Panc1 (cell line): ENCODE results near the gene INS. TPM values are rescaled to one million over a fixed set of nuclear protein-coding genes. Genes with fewer than 3 reads are reported as not detected.

ENCODE experiments used
- ATAC-seq: fragments of 200-7000 bp; cut with Tn5 transposase; 2 replicates; pipeline ENCODE4 v1.9.1; 2020; ENCODE audit warnings: mild to moderate bottlenecking, moderate library complexity
- BruUV-seq: library from RNA; stranded (reverse); fragments of 400-500 nt; replicated peaks from 2 replicates; lab custom pipeline; 2021; lab: Mats Ljungman, UMichigan
- CTCF ChIA-PET: fragments of 300-600 bp; sonication (Branson Sonifier 250); formaldehyde crosslinking; loops from one replicate; lab custom pipeline; 2022; ENCODE audit warnings: antibody characterized with exemption; lab: Charles Lee
- POLR2A ChIA-PET: fragments of 300-600 bp; sonication (Branson Sonifier 250); formaldehyde crosslinking; loops from one replicate; lab custom pipeline; 2022; ENCODE audit warnings: antibody characterized with exemption; lab: Charles Lee
- DNase-seq: peaks from one replicate; pipeline ENCODE4 v3.0.0-alpha.2; 2010; ENCODE audit warnings: low read depth, low spot score
- H3K27ac ChIP-seq: 2 replicates; pipeline ENCODE4 v1.5.1; 2011; ENCODE audit warnings: mild to moderate bottlenecking, low read length, inconsistent platforms
- H3K27me3 ChIP-seq: fragments of 200-500 bp; sonication (Bioruptor generic); 2 replicates; pipeline ENCODE4 v1.6.0; 2014; ENCODE audit warnings: low read length, inconsistent platforms; ENCODE audit not compliant: control insufficient read depth, insufficient read depth
- H3K36me3 ChIP-seq: fragments of 200-500 bp; sonication (Bioruptor generic); 2 replicates; pipeline ENCODE4 v1.5.1; 2014; ENCODE audit warnings: inconsistent platforms, mild to moderate bottlenecking, low read length, moderate library complexity; ENCODE audit not compliant: control insufficient read depth, insufficient read depth
- H3K4me1 ChIP-seq: 2 replicates; pipeline ENCODE4 v1.5.1; 2011; ENCODE audit warnings: inconsistent platforms, mild to moderate bottlenecking, low read length, moderate library complexity; ENCODE audit not compliant: control insufficient read depth, insufficient read depth
- H3K4me3 ChIP-seq, 2 experiments: 2 replicates each; pipeline ENCODE4 v1.5.1; 2011 to 2012; ENCODE audit warnings: low read depth in 2 of 2, low read length in 2 of 2, mild to moderate bottlenecking in 2 of 2, inconsistent platforms in 1 of 2, moderate library complexity in 1 of 2
- H3K9me3 ChIP-seq: fragments of 200-500 bp; sonication (Bioruptor generic); 2 replicates; pipeline ENCODE4 v1.5.1; 2014; ENCODE audit warnings: low read depth, mild to moderate bottlenecking, inconsistent platforms, low read length, moderate library complexity; ENCODE audit not compliant: control insufficient read depth, insufficient read depth
- CTCF ChIP-seq: fragments of 450-650 bp; IDR thresholded peaks from 2 replicates; pipeline ENCODE4 v1.5.1; 2017; ENCODE audit warnings: mild to moderate bottlenecking
- POLR2AphosphoS5 ChIP-seq: IDR thresholded peaks from 2 replicates; pipeline ENCODE4 v1.6.1; 2012; ENCODE audit warnings: mild to moderate bottlenecking, low read depth, low read length, moderate library complexity
- REST ChIP-seq, 2 experiments: IDR thresholded peaks; 2 replicates each; pipeline ENCODE4 v1.6.1; 2011 to 2012; ENCODE audit warnings: low read depth in 2 of 2, control low read depth in 1 of 2, low read length in 1 of 2, mild to moderate bottlenecking in 1 of 2, moderate library complexity in 1 of 2; ENCODE audit not compliant: insufficient read depth in 1 of 2
- SIN3A ChIP-seq: IDR thresholded peaks from 2 replicates; pipeline ENCODE4 v1.6.1; 2012; ENCODE audit warnings: low read depth, mild to moderate bottlenecking, low read length, moderate library complexity, borderline replicate concordance; ENCODE audit not compliant: insufficient read depth
- TCF7L2 ChIP-seq: IDR thresholded peaks from 2 replicates; pipeline ENCODE4 v1.6.1; 2011; ENCODE audit warnings: mild to moderate bottlenecking, low read depth, low read length, inconsistent platforms
- in situ Hi-C: cut with HindIII; loops from 2 replicates; pipeline ENCODE4 v1.10.0; 2016; ENCODE audit warnings: low sequenced_read_pairs, low pct_unique_long_range_greater_than_20kb
- intact Hi-C: fragments of 100-400 bp; cut with micrococcal nuclease; formaldehyde crosslinking; loops from one replicate; pipeline ENCODE4 v1.10.0; 2022; ENCODE audit not compliant: unreplicated experiment
- total RNA-seq: library from RNA; stranded (reverse); gene quantifications from one replicate; pipeline ENCODE4 v1.2.1, GENCODE V29; 2021; ENCODE audit not compliant: unreplicated experiment

Gene INS
- total RNA-seq, 1 experiment from 2014 or later = not detected

- ChIA-PET POLR2A (no interaction called here), CTCF (interaction anchor here (1.2 to 2.3 kb wide), 4 partner anchors 15 to 234 kb away, joined by 3 to 17 read pairs (median 9); no protein-coding TSS in a partner anchor)
- no TSS peak for BruUV-seq
- DNase-seq (no peak), ATAC-seq (no peak)
- in situ Hi-C loops = no loop called here
- Histone ChIP-seq H3K27me3 (no peaks in the 10 kb centered on the region), H3K4me1 (peaks cover 6% of the 10 kb centered on the region; the same call in 1 of the 2 replicates), H3K27ac (no peak overlapping the region), H3K4me3 (no peak overlapping the region), H3K36me3 (no peaks in the 10 kb centered on the region), H3K9me3 (no peaks in the 10 kb centered on the region)
- intact Hi-C loops = no loop called here
- TF ChIP-seq SIN3A (no peak), CTCF (no peak), POLR2AphosphoS5 (no peak), REST (IDR thresholded peaks at IDR 0.05; ENCODE audit: insufficient read depth in 1 of 2, low read depth in 2 of 2, low read length in 1 of 2) (no peak), TCF7L2 (no peak)
Observed at GRCh38 chr11:2185324-2186085, 24.5 kb upstream of the INS start.

GRCh38 chr11:2182692-2183474, 21.9 kb upstream of the INS start:
- no TSS peak for BruUV-seq
- Histone ChIP-seq H3K4me3 (no peak overlapping the region), H3K9me3 (no peaks in the 10 kb centered on the region), H3K27ac (no peak overlapping the region), H3K36me3 (no peaks in the 10 kb centered on the region), H3K27me3 (no peaks in the 10 kb centered on the region), H3K4me1 (peaks cover 3% of the 10 kb centered on the region; the same call in 1 of the 2 replicates)
- ChIA-PET POLR2A (no interaction called here), CTCF (no interaction called here)
- no peak for DNase-seq
- intact Hi-C loops (no loop called here), in situ Hi-C loops (no loop called here)
- ATAC-seq = no peak
- no peak for TF ChIP-seq SIN3A
- TF ChIP-seq TCF7L2 = no peak
- no peak for TF ChIP-seq CTCF
- TF ChIP-seq POLR2AphosphoS5 = no peak
- no peak for TF ChIP-seq REST (IDR thresholded peaks at IDR 0.05; ENCODE audit: insufficient read depth in 1 of 2, low read depth in 2 of 2, low read length in 1 of 2)
